HEK293 (cell line): ENCODE measurements around the gene NAGLU.

Experiments used
- CTCF ChIA-PET: fragments of 350-600 bp; formaldehyde crosslinking; extraction: SDS; loops from one replicate; lab custom pipeline; 2021; ENCODE audit warnings: antibody characterized with exemption; lab: Yijun Ruan, JAX
- POLR2A ChIA-PET: fragments of 300-600 bp; formaldehyde crosslinking; extraction: SDS; loops from one replicate; lab custom pipeline; 2020; ENCODE audit warnings: antibody characterized with exemption, inconsistent platforms; lab: Yijun Ruan, JAX
- H3K27ac ChIP-seq: fragments of 200-500 bp; sonication (Bioruptor generic); 2 replicates; pipeline ENCODE4 v1.5.1; 2014; ENCODE audit warnings: low read depth, low read length, control low read depth, inconsistent platforms; ENCODE audit errors: extremely low read depth
- H3K36me3 ChIP-seq, 2 experiments: fragments of 200-500 bp in 1 of 2; sonication (Bioruptor generic) in 1 of 2; 1 replicate in 1 of 2; 2 replicates in 1 of 2; pipeline ENCODE4 v1.5.1; 2014 to 2017; ENCODE audit warnings: inconsistent platforms in 2 of 2, low read length in 2 of 2; ENCODE audit not compliant: control insufficient read depth in 2 of 2, insufficient read depth in 1 of 2
- H3K4me1 ChIP-seq: fragments of 200-500 bp; sonication (Bioruptor generic); 2 replicates; pipeline ENCODE4 v1.5.1; 2014; ENCODE audit warnings: mild to moderate bottlenecking, low read length, inconsistent platforms; ENCODE audit not compliant: control insufficient read depth, insufficient read depth
- H3K4me3 ChIP-seq: 2 replicates; pipeline ENCODE4 v1.5.1; 2011; ENCODE audit warnings: low read depth, mild to moderate bottlenecking, control low read depth, low read length, moderate library complexity
- H3K9me3 ChIP-seq: fragments of 200-500 bp; sonication (Bioruptor generic); 2 replicates; pipeline ENCODE4 v1.5.1; 2014; ENCODE audit warnings: low read depth, low read length, inconsistent platforms; ENCODE audit not compliant: control insufficient read depth, insufficient read depth
- AEBP2 ChIP-seq: fragments of 450-650 bp; formaldehyde crosslinking; IDR thresholded peaks from 2 replicates; pipeline ENCODE4 v1.5.1; 2016; ENCODE audit warnings: missing biosample characterization, missing genetic modification characterization, borderline replicate concordance
- GLIS2 ChIP-seq: fragments of 450-650 bp; formaldehyde crosslinking; IDR thresholded peaks from 2 replicates; pipeline ENCODE4 v1.5.1; 2016; ENCODE audit warnings: missing biosample characterization, missing genetic modification characterization
- HOXA7 ChIP-seq: sonication (generic); formaldehyde crosslinking; IDR thresholded peaks from 2 replicates; pipeline ENCODE4 v1.8.1; 2022; ENCODE audit warnings: missing genetic modification reagents, borderline replicate concordance
- HOXC10 ChIP-seq: sonication (generic); formaldehyde crosslinking; IDR thresholded peaks from 2 replicates; pipeline ENCODE4 v1.8.1; 2023; ENCODE audit warnings: mild to moderate bottlenecking, missing genetic modification reagents
- IKZF3 ChIP-seq: fragments of 450-650 bp; IDR thresholded peaks from 2 replicates; pipeline ENCODE4 v1.5.0; 2018; ENCODE audit warnings: missing biosample characterization, mild to moderate bottlenecking, missing genetic modification characterization, moderate library complexity
- KLF10 ChIP-seq: fragments of 450-650 bp; IDR thresholded peaks from 2 replicates; pipeline ENCODE4 v1.5.1; 2018; ENCODE audit warnings: missing biosample characterization, mild to moderate bottlenecking, missing genetic modification characterization
- MYNN ChIP-seq: fragments of 450-650 bp; formaldehyde crosslinking; IDR thresholded peaks from 2 replicates; pipeline ENCODE4 v1.5.1; 2016; ENCODE audit warnings: missing biosample characterization, missing genetic modification characterization, borderline replicate concordance
- SCRT2 ChIP-seq: fragments of 450-650 bp; formaldehyde crosslinking; IDR thresholded peaks from 2 replicates; pipeline ENCODE4 v1.5.1; 2016; ENCODE audit warnings: missing biosample characterization, missing genetic modification characterization
- SP7 ChIP-seq: fragments of 450-650 bp; formaldehyde crosslinking; IDR thresholded peaks from 2 replicates; pipeline ENCODE4 v1.5.1; 2016; ENCODE audit warnings: missing biosample characterization, missing genetic modification characterization
- ZBTB1 ChIP-seq: fragments of 450-650 bp; formaldehyde crosslinking; IDR thresholded peaks from 2 replicates; pipeline ENCODE4 v1.5.1; 2016; ENCODE audit warnings: missing biosample characterization, missing genetic modification characterization
- ZBTB17 ChIP-seq: fragments of 450-650 bp; formaldehyde crosslinking; IDR thresholded peaks from 2 replicates; pipeline ENCODE4 v1.5.1; 2016; ENCODE audit warnings: missing biosample characterization, missing genetic modification characterization
- ZBTB7A ChIP-seq: fragments of 450-650 bp; formaldehyde crosslinking; IDR thresholded peaks from 2 replicates; pipeline ENCODE4 v1.5.1; 2016; ENCODE audit warnings: low read depth, missing biosample characterization, missing genetic modification characterization
- ZEB2 ChIP-seq: fragments of 450-650 bp; formaldehyde crosslinking; IDR thresholded peaks from 2 replicates; pipeline ENCODE4 v1.5.1; 2016; ENCODE audit warnings: missing biosample characterization, missing genetic modification characterization
- ZFHX2 ChIP-seq: fragments of 450-650 bp; formaldehyde crosslinking; conservative IDR thresholded peaks from 2 replicates; pipeline ENCODE4 v1.5.1; 2016; ENCODE audit warnings: missing biosample characterization, missing genetic modification characterization
- ZNF202 ChIP-seq: fragments of 450-650 bp; formaldehyde crosslinking; IDR thresholded peaks from 2 replicates; pipeline ENCODE4 v1.5.1; 2016; ENCODE audit warnings: missing biosample characterization, missing genetic modification characterization, borderline replicate concordance
- ZNF239 ChIP-seq: fragments of 450-650 bp; formaldehyde crosslinking; IDR thresholded peaks from 2 replicates; pipeline ENCODE4 v1.5.1; 2016; ENCODE audit warnings: missing biosample characterization, missing genetic modification characterization
- ZNF324 ChIP-seq: fragments of 450-650 bp; formaldehyde crosslinking; IDR thresholded peaks from 2 replicates; pipeline ENCODE4 v1.5.1; 2016; ENCODE audit warnings: missing biosample characterization, missing genetic modification characterization
- ZNF510 ChIP-seq: fragments of 450-650 bp; formaldehyde crosslinking; IDR thresholded peaks from 2 replicates; pipeline ENCODE4 v1.5.1; 2018; ENCODE audit warnings: mild to moderate bottlenecking, missing genetic modification characterization, missing biosample characterization; ENCODE audit not compliant: insufficient replicate concordance
- ZNF544 ChIP-seq: fragments of 450-650 bp; formaldehyde crosslinking; IDR thresholded peaks from 2 replicates; pipeline ENCODE4 v1.5.0; 2017; ENCODE audit warnings: missing biosample characterization, missing genetic modification characterization
- ZNF548 ChIP-seq: fragments of 450-650 bp; formaldehyde crosslinking; IDR thresholded peaks from 2 replicates; pipeline ENCODE4 v1.5.1; 2016; ENCODE audit warnings: missing biosample characterization, missing genetic modification characterization
- ZNF561 ChIP-seq: fragments of 450-650 bp; IDR thresholded peaks from 2 replicates; pipeline ENCODE4 v1.5.1; 2018; ENCODE audit warnings: missing biosample characterization, missing genetic modification characterization, borderline replicate concordance
- ZNF624 ChIP-seq: fragments of 450-650 bp; formaldehyde crosslinking; IDR thresholded peaks from 2 replicates; pipeline ENCODE4 v1.5.1; 2017; ENCODE audit warnings: missing biosample characterization, missing genetic modification characterization
- ZNF654 ChIP-seq: fragments of 450-650 bp; formaldehyde crosslinking; IDR thresholded peaks from 2 replicates; pipeline ENCODE4 v1.5.1; 2016; ENCODE audit warnings: low read depth, missing biosample characterization, missing genetic modification characterization
- ZNF670 ChIP-seq: fragments of 450-650 bp; formaldehyde crosslinking; IDR thresholded peaks from 2 replicates; pipeline ENCODE4 v1.5.1; 2016; ENCODE audit warnings: missing biosample characterization, missing genetic modification characterization, low read depth
- ZNF747 ChIP-seq: fragments of 450-650 bp; formaldehyde crosslinking; IDR thresholded peaks from 2 replicates; pipeline ENCODE4 v1.5.1; 2016; ENCODE audit warnings: missing biosample characterization, missing genetic modification characterization
- ZNF768 ChIP-seq: fragments of 450-650 bp; formaldehyde crosslinking; IDR thresholded peaks from 2 replicates; pipeline ENCODE4 v1.5.1; 2018; ENCODE audit warnings: missing biosample characterization, mild to moderate bottlenecking, missing genetic modification characterization
- ZSCAN18 ChIP-seq: fragments of 450-650 bp; formaldehyde crosslinking; IDR thresholded peaks from 2 replicates; pipeline ENCODE4 v1.5.1; 2016; ENCODE audit warnings: missing biosample characterization, missing genetic modification characterization
- ZSCAN23 ChIP-seq: fragments of 450-650 bp; formaldehyde crosslinking; IDR thresholded peaks from 2 replicates; pipeline ENCODE4 v1.5.1; 2016; ENCODE audit warnings: missing biosample characterization, missing genetic modification characterization
- TF ChIP-seq, protein P1 (sequence below): fragments of 450-650 bp; formaldehyde crosslinking; IDR thresholded peaks from 2 replicates; pipeline ENCODE4 v1.5.1; 2016; ENCODE audit warnings: missing biosample characterization, missing genetic modification characterization
- TF ChIP-seq, protein P2 (sequence below): fragments of 450-650 bp; formaldehyde crosslinking; IDR thresholded peaks from 2 replicates; pipeline ENCODE4 v1.5.1; 2016; ENCODE audit warnings: missing biosample characterization, missing genetic modification characterization
- TF ChIP-seq, protein P3 (sequence below): fragments of 450-650 bp; formaldehyde crosslinking; IDR thresholded peaks from 2 replicates; pipeline ENCODE4 v1.5.1; 2016; ENCODE audit warnings: missing biosample characterization, missing genetic modification characterization

The NAGLU gene

GRCh38 chr17:42577140-42577531 lies 41.1 kb downstream of the NAGLU start (continued):
- no peak for TF ChIP-seq AEBP2 (tag by site-specific recombination)
- 0 out of 2 replicates have a peak, but pooled peaks have one; percentile 49 for TF ChIP-seq ZBTB7A (tag by site-specific recombination)
- no peak for TF ChIP-seq SP7 (tag by site-specific recombination)
- TF ChIP-seq ZNF768 (tag by site-specific recombination): no peak
- peak; percentile 75 for TF ChIP-seq ZSCAN23
- TF ChIP-seq ZNF670 (tag by site-specific recombination): no peak
- 0 out of 2 replicates have a peak, but pooled peaks have one; percentile 46 for TF ChIP-seq ZNF239 (tag by site-specific recombination)
- peak; percentile 32; the same call in 1 of the 2 replicates for TF ChIP-seq SCRT2 (tag by site-specific recombination)
- TF ChIP-seq MYNN (tag by site-specific recombination): no peak
- TF ChIP-seq ZNF544 (tag by site-specific recombination): no peak
- TF ChIP-seq ZNF747 (tag by site-specific recombination): no peak
- TF ChIP-seq, protein P1, sequence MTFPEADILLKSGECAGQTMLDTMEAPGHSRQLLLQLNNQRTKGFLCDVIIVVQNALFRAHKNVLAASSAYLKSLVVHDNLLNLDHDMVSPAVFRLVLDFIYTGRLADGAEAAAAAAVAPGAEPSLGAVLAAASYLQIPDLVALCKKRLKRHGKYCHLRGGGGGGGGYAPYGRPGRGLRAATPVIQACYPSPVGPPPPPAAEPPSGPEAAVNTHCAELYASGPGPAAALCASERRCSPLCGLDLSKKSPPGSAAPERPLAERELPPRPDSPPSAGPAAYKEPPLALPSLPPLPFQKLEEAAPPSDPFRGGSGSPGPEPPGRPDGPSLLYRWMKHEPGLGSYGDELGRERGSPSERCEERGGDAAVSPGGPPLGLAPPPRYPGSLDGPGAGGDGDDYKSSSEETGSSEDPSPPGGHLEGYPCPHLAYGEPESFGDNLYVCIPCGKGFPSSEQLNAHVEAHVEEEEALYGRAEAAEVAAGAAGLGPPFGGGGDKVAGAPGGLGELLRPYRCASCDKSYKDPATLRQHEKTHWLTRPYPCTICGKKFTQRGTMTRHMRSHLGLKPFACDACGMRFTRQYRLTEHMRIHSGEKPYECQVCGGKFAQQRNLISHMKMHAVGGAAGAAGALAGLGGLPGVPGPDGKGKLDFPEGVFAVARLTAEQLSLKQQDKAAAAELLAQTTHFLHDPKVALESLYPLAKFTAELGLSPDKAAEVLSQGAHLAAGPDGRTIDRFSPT (tag by site-specific recombination): no peak
- peak; percentile 85; the same call in 1 of the 2 replicates for TF ChIP-seq HOXC10
- TF ChIP-seq ZNF548: no peak
- no peak for TF ChIP-seq ZNF324
- TF ChIP-seq, protein P2, sequence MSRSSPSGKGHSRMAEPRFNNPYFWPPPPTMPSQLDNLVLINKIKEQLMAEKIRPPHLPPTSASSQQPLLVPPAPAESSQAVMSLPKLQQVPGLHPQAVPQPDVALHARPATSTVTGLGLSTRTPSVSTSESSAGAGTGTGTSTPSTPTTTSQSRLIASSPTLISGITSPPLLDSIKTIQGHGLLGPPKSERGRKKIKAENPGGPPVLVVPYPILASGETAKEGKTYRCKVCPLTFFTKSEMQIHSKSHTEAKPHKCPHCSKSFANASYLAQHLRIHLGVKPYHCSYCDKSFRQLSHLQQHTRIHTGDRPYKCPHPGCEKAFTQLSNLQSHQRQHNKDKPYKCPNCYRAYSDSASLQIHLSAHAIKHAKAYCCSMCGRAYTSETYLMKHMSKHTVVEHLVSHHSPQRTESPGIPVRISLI (tag by site-specific recombination): no peak
- no peak for TF ChIP-seq ZNF202
- 0 out of 2 replicates have a peak, but pooled peaks have one; percentile 37 for TF ChIP-seq ZNF561
- TF ChIP-seq ZEB2 (tag by site-specific recombination): no peak
- TF ChIP-seq ZFHX2 (tag by site-specific recombination): no peak
- no peak for TF ChIP-seq KLF10 (tag by site-specific recombination)
- TF ChIP-seq IKZF3: peak; percentile 88
- TF ChIP-seq, all 188 proteins: peak for 12

DNA sequence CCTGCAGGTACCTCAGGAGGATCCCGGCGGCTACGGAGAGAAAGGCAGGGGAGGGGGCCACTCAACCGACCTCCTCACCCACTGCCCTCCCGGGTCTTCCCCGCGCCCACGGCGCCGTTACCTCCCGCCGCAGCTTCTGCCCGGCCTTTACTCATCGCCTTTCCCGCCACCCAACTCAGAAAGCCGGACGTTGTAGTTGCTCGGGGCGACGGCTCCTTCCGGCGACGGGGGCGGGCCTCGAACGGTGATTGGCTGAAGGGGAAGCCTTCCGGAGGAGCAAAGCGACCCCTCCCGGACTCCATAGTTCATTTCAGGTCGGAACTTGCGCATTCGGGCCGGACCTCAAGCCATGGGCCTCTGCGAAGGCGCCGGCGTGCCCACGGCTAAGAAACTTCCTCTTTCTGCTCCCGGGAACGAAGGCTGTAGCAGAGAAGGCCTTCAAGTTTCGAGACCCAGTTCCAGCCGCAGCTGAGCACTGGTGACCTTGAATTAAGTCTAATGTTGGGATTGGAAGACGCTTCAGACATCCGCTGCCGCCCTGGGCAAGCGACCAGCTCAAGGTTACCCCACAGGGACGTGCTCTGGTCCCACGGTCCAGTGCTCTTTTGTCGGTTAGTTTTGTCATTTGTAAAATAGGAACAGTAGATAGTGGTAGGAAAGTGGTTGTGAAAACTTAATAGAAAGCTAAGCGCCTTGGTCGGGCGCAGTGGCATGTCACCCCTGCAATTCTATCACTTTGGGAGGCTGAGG lies 41.7 kb downstream of the NAGLU start, which contains the start of gene PSMC3IP:
TSS of gene PSMC3IP (minus strand) at position 198 of the 750 bp plus-strand sequence. CDS start at position 155, 43 bp downstream.
- CTCF ChIA-PET: interaction anchor here (0.5 to 7.4 kb wide), 70 partner anchors 9 to 906 kb away, joined by 3 to 112 read pairs (median 6); partner anchors contain the start of genes BECN1, CCR10, CNTNAP1 and DHX8
- Histone ChIP-seq H3K4me3 (peak within 1 kb of the TSS; percentile 91), H3K27ac (peak within 1 kb of the TSS; percentile 92), H3K9me3 (no peaks in the 10 kb centered on the region), H3K4me1 (peaks cover 4% of the 10 kb centered on the region), H3K36me3 (peaks cover 36 to 75% of the 10 kb centered on the region in 2 experiments)
- POLR2A ChIA-PET: interaction anchor here (0.5 to 5.0 kb wide), 32 partner anchors 8 to 790 kb away, joined by 3 to 48 read pairs (median 4); partner anchors contain the start of genes BECN1, CAVIN1, CNTNAP1 and MLX
- TF ChIP-seq ZBTB1 (no peak), MYNN (tag by site-specific recombination) (no peak), ZFHX2 (tag by site-specific recombination) (peak; percentile 56), HOXA7 (CRISPR knock-in tag) (no peak), ZNF624 (tag by site-specific recombination) (no peak), ZNF510 (tag by site-specific recombination) (no peak), ZBTB17 (no peak), ZNF654 (tag by site-specific recombination) (no peak; the same call in 1 of the 2 replicates), GLIS2 (tag by site-specific recombination) (peak; percentile 85), ZSCAN18 (tag by site-specific recombination) (no peak)
- TF ChIP-seq, protein P3, sequence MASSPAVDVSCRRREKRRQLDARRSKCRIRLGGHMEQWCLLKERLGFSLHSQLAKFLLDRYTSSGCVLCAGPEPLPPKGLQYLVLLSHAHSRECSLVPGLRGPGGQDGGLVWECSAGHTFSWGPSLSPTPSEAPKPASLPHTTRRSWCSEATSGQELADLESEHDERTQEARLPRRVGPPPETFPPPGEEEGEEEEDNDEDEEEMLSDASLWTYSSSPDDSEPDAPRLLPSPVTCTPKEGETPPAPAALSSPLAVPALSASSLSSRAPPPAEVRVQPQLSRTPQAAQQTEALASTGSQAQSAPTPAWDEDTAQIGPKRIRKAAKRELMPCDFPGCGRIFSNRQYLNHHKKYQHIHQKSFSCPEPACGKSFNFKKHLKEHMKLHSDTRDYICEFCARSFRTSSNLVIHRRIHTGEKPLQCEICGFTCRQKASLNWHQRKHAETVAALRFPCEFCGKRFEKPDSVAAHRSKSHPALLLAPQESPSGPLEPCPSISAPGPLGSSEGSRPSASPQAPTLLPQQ (tag by site-specific recombination): no peak
